Measurements from ENCODE around the gene LIG1.

DNA sequence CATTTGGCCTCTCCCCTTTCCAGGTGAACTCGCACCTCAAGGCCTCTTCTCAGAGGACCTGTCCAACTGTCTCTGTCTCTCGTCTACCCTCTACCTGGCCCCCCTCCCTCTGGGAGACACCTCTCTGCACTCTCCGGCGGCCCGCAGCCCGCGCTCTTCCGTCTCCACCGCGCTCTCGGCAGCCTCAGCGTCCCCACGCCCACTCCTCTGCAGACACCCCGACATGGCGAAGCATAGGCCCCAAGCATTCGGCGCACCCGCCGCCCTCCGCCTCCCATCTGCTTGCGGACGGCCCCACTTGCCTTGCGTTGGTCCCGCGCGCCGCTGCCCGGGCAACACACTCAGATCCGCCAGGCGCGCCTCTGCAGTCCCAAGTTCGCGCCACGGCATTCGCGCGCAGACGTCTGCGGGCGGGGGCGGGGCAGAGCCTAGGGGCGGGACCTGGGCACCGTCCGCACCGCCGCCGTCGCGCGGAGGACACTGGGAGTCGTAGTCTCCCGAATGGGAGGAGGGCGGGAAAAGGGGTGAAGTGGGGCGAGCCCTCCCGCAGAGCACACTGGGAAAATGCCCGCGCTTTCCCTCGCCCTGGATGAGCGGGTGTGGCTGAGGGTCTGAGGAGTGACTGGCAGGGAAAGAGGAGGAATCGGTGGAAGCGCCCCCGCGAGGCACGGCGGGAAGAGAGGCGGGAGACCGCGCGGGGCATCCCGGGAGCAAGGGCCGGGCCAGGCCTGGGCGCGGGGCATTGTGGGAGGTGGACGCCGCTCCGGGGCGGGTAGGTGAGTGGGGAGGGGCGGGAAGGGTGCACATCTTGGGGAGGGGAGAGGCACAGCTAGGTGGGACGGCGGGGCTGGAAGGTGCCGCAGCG, at the start of gene LIG1, which contains the start of gene ZSWIM9:
- TF ChIP-seq, protein P1, sequence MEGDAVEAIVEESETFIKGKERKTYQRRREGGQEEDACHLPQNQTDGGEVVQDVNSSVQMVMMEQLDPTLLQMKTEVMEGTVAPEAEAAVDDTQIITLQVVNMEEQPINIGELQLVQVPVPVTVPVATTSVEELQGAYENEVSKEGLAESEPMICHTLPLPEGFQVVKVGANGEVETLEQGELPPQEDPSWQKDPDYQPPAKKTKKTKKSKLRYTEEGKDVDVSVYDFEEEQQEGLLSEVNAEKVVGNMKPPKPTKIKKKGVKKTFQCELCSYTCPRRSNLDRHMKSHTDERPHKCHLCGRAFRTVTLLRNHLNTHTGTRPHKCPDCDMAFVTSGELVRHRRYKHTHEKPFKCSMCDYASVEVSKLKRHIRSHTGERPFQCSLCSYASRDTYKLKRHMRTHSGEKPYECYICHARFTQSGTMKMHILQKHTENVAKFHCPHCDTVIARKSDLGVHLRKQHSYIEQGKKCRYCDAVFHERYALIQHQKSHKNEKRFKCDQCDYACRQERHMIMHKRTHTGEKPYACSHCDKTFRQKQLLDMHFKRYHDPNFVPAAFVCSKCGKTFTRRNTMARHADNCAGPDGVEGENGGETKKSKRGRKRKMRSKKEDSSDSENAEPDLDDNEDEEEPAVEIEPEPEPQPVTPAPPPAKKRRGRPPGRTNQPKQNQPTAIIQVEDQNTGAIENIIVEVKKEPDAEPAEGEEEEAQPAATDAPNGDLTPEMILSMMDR (conservative IDR thresholded peaks at IDR 0.05): peak; percentile 52; the same call in 1 of the 2 replicates
- TF ChIP-seq EZH2 (IDR thresholded peaks at IDR 0.05; ENCODE audit: low read depth): no peak

Data from PC-9 (cell line).